ENCODE data around the gene CDH13. TPM values are rescaled to one million over a fixed set of nuclear protein-coding genes. Genes with fewer than 3 reads are reported as not detected.

The CDH13 gene
- total RNA-seq, 2 experiments from 2014 or later, result not detected

DNA sequence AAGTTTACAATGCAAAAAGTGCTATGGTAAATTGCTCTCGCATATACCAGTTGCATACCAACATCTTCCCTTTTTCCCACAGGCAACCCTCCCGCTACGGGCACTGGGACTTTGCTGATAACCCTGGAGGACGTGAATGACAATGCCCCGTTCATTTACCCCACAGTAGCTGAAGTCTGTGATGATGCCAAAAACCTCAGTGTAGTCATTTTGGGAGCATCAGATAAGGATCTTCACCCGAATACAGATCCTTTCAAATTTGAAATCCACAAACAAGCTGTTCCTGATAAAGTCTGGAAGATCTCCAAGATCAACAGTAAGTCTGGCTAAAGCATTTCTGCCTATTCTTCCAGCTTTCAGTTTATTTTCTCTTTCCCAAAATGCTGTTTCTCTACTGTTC, 1153.1 kb downstream of the CDH13 start:
- no peaks in the 10 kb centered on the region for H3K9me3 ChIP-seq (ENCODE audit: low read length)
- no peak for TF ChIP-seq EZH2phosphoT487 (IDR thresholded peaks at IDR 0.05; ENCODE audit: borderline replicate concordance, low read depth, low read length)
- TF ChIP-seq CTCF (conservative IDR thresholded peaks at IDR 0.05; ENCODE audit: low read length), result no peak
- no peak for DNase-seq (ENCODE audit: low spot score)
- CTCF ChIA-PET (ENCODE audit: unreplicated experiment), result no interaction called here
- H3K4me3 ChIP-seq (ENCODE audit: low read depth, low read length, poor library complexity, severe bottlenecking), result no peak overlapping the region
- no peaks in the 10 kb centered on the region for H3K36me3 ChIP-seq (ENCODE audit: insufficient read depth, low read length)
- intact Hi-C loops (cut with micrococcal nuclease; ENCODE audit: unreplicated experiment), result no loop called here
- BruUV-seq (replicated peaks), result no TSS peak
- no peak overlapping the region for H3K4me2 ChIP-seq (ENCODE audit: low read length)
- H3K79me2 ChIP-seq (ENCODE audit: insufficient read depth, low read depth, low read length), result no peaks in the 10 kb centered on the region
- H3K9me2 ChIP-seq (ENCODE audit: insufficient read depth, low read length), result no peaks in the 10 kb centered on the region
- no peaks in the 10 kb centered on the region for H3K4me1 ChIP-seq (ENCODE audit: insufficient read depth, low read length, poor library complexity, severe bottlenecking)
- H4K20me1 ChIP-seq (ENCODE audit: insufficient read depth, low read length), result no peaks in the 10 kb centered on the region
- POLR2A ChIA-PET, result no interaction called here
- H3K27ac ChIP-seq (ENCODE audit: low read depth, low read length, poor library complexity, severe bottlenecking), result no peak overlapping the region
- H2AFZ ChIP-seq (ENCODE audit: low read length), result no peak overlapping the region

DNA sequence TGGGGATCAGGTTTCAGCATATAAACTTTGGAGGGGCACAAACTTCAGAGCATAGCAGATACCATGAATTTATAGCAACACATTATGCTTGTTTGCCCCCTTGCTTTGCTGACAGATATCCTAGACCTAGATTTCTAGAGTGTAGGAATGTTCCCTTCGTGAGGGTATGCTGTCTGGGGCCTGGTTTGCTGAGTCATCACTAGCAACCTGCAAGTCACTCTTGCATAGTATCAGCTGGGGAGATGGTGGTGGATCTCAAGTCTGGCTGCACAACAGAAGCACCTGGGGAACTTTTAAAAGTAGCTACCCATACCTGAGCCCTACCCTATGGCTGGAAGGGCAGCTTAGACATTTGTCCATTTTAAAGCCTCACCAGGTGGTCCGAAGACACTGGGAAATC, 1158.7 kb downstream of the CDH13 start:
- H4K20me1 ChIP-seq (ENCODE audit: insufficient read depth, low read length), result no peaks in the 10 kb centered on the region
- POLR2A ChIA-PET, result no interaction called here
- BruUV-seq (replicated peaks), result no TSS peak
- no peaks in the 10 kb centered on the region for H3K36me3 ChIP-seq (ENCODE audit: insufficient read depth, low read length)
- no peaks in the 10 kb centered on the region for H3K9me3 ChIP-seq (ENCODE audit: low read length)
- CTCF ChIA-PET (ENCODE audit: unreplicated experiment), result no interaction called here
- H3K4me1 ChIP-seq (ENCODE audit: insufficient read depth, low read length, poor library complexity, severe bottlenecking), result no peaks in the 10 kb centered on the region
- TF ChIP-seq EZH2phosphoT487 (IDR thresholded peaks at IDR 0.05; ENCODE audit: borderline replicate concordance, low read depth, low read length) (no peak), CTCF (conservative IDR thresholded peaks at IDR 0.05; ENCODE audit: low read length) (no peak)
- no peak overlapping the region for H3K4me2 ChIP-seq (ENCODE audit: low read length)
- no peak overlapping the region for H3K27ac ChIP-seq (ENCODE audit: low read depth, low read length, poor library complexity, severe bottlenecking)
- no peak overlapping the region for H2AFZ ChIP-seq (ENCODE audit: low read length)
- no peak for DNase-seq (ENCODE audit: low spot score)
- no peaks in the 10 kb centered on the region for H3K79me2 ChIP-seq (ENCODE audit: insufficient read depth, low read depth, low read length)
- no peak overlapping the region for H3K4me3 ChIP-seq (ENCODE audit: low read depth, low read length, poor library complexity, severe bottlenecking)
- intact Hi-C loops (cut with micrococcal nuclease; ENCODE audit: unreplicated experiment), result no loop called here
- no peaks in the 10 kb centered on the region for H3K9me2 ChIP-seq (ENCODE audit: insufficient read depth, low read length)

DNA sequence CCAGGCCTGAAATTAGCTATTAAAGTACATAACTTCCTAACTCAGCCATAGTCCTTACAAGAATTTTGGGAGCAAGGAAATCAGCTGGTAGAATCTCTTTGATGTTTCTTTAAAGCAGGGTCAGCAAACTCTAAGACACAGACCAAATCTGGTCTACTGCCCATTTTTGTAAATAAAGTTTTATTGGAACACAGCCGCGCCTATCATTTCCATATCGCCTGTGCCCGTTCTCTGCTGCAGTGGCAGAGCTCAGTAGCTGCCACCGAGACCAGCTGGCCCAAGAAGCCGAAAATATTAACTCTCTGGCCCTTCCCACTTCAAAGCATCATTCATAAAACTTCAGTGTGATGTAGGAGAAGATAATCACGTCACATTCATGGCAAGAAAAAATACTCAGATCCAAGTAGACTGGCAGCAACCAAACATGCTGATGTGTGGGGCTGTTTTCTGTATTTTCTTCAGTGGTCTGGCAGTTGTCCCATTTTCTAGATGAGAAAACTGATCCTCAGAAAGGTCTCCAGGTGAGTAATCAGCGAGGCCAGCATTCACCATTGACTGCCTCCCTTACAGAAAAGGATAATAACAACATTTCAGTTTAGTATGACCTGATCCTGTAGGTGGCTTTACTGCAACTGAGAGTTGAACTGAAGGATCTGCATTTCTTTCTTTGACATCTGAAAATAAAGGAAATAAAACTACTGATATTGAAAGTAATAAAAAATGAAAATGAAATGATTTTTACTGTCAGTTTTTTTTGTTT, 1163.1 kb downstream of the CDH13 start:
- H4K20me1 ChIP-seq (ENCODE audit: insufficient read depth, low read length), result no peaks in the 10 kb centered on the region
- H3K4me2 ChIP-seq (ENCODE audit: low read length), result no peak overlapping the region
- no TSS peak for BruUV-seq (replicated peaks)
- no peaks in the 10 kb centered on the region for H3K36me3 ChIP-seq (ENCODE audit: insufficient read depth, low read length)
- no peak overlapping the region for H2AFZ ChIP-seq (ENCODE audit: low read length)
- no peaks in the 10 kb centered on the region for H3K9me3 ChIP-seq (ENCODE audit: low read length)
- DNase-seq (ENCODE audit: low spot score), result no peak
- CTCF ChIA-PET (ENCODE audit: unreplicated experiment), result no interaction called here
- H3K9me2 ChIP-seq (ENCODE audit: insufficient read depth, low read length), result no peaks in the 10 kb centered on the region
- intact Hi-C loops (cut with micrococcal nuclease; ENCODE audit: unreplicated experiment), result no loop called here
- POLR2A ChIA-PET, result interaction anchor here (0.6 to 0.7 kb wide), 2 partner anchors 11 to 66 kb away, joined by 3 to 6 read pairs; no protein-coding TSS in a partner anchor
- no peak for TF ChIP-seq CTCF (conservative IDR thresholded peaks at IDR 0.05; ENCODE audit: low read length)
- TF ChIP-seq EZH2phosphoT487 (IDR thresholded peaks at IDR 0.05; ENCODE audit: borderline replicate concordance, low read depth, low read length), result no peak
- no peaks in the 10 kb centered on the region for H3K79me2 ChIP-seq (ENCODE audit: insufficient read depth, low read depth, low read length)
- H3K27ac ChIP-seq (ENCODE audit: low read depth, low read length, poor library complexity, severe bottlenecking), result no peak overlapping the region
- H3K4me1 ChIP-seq (ENCODE audit: insufficient read depth, low read length, poor library complexity, severe bottlenecking), result no peaks in the 10 kb centered on the region
- no peak overlapping the region for H3K4me3 ChIP-seq (ENCODE audit: low read depth, low read length, poor library complexity, severe bottlenecking)

Measured in OCI-LY7 (cell line).